SH-SY5Y (cell line): ENCODE measurements around the gene TBL3.

ENCODE experiments used
- GATA2 ChIP-seq: IDR thresholded peaks from 2 replicates; pipeline ENCODE4 v1.6.1; 2011; ENCODE audit warnings: mild to moderate bottlenecking, low read depth, low read length
- GATA3 ChIP-seq: IDR thresholded peaks from 2 replicates; pipeline ENCODE4 v1.6.1; 2011; ENCODE audit warnings: low read depth, mild to moderate bottlenecking, low read length, moderate library complexity

GRCh38 chr16:2008631-2009163, 36.8 kb downstream of the TBL3 start:
- TF ChIP-seq GATA3 (no peak), GATA2 (no peak)
